A549 (cell line): ENCODE results near the gene NKAIN2. TPM values are rescaled to one million over a fixed set of nuclear protein-coding genes. Genes with fewer than 3 reads are reported as not detected.
A peak's percentile ranks its signal among the peaks of the same experiment; 100 is the strongest.
"Not testable (repeated sequence)": the region's sequence is repeated elsewhere in the genome, so short reads cannot be mapped to it uniquely, and the experiment has no call there.

Source experiments
- ATAC-seq, 2 experiments: fragments of 200-7000 bp in 1 of 2; fragments of >200 bp in 1 of 2; cut with Nextera tagmentation in 1 of 2; cut with Tn5 transposase in 1 of 2; 3 replicates each; pipeline versions ENCODE4 v1.8.0 to v1.9.1; 2018 to 2020; ENCODE audit warnings: mild to moderate bottlenecking in 1 of 2, moderate library complexity in 1 of 2
- CTCF ChIA-PET: fragments of 300-600 bp; sonication (Branson Sonifier 250); formaldehyde crosslinking; extraction: SDS; loops from one replicate; lab custom pipeline; 2021; ENCODE audit warnings: antibody characterized with exemption, inconsistent platforms; lab: Yijun Ruan, JAX
- POLR2A ChIA-PET: fragments of 350-600 bp; formaldehyde crosslinking; extraction: SDS; loops from one replicate; lab custom pipeline; 2021; ENCODE audit warnings: antibody characterized with exemption, inconsistent platforms; lab: Yijun Ruan, JAX
- DNase-seq, 2 experiments: peaks; one replicate each; pipeline versions ENCODE4 v3.0.0 to v3.0.0-alpha.2; 2011 to 2016; ENCODE audit warnings: low read depth in 1 of 2, low spot score in 1 of 2
- FAIRE-seq: peaks from 2 replicates; lab custom pipeline; 2011; peaks lifted over from hg19 to GRCh38; lab: Jason Lieb, UNC
- H3K27ac ChIP-seq, 2 experiments: fragments of >200 bp; sonication (Bioruptor Twin); formaldehyde crosslinking; 3 replicates each; pipeline ENCODE4 v1.5.1; 2016 to 2017
- H3K4me1 ChIP-seq: fragments of >200 bp; sonication (Bioruptor Twin); formaldehyde crosslinking; 3 replicates; pipeline ENCODE4 v1.6.1; 2016
- H3K4me2 ChIP-seq: fragments of >200 bp; sonication (Bioruptor Twin); formaldehyde crosslinking; 3 replicates; pipeline ENCODE4 v1.6.1; 2016
- H3K4me3 ChIP-seq: fragments of >200 bp; sonication (Bioruptor Twin); formaldehyde crosslinking; 3 replicates; pipeline ENCODE4 v1.5.1; 2016
- H3K9me3 ChIP-seq: fragments of >200 bp; sonication (Bioruptor Twin); formaldehyde crosslinking; 3 replicates; pipeline ENCODE4 v1.6.1; 2016
- CHD4 ChIP-seq: fragments of 200-600 bp; sonication (generic); IDR thresholded peaks from 2 replicates; pipeline ENCODE4 v1.6.1; 2016; ENCODE audit warnings: antibody characterized with exemption, mild to moderate bottlenecking, borderline replicate concordance
- CTCF ChIP-seq: fragments of >200 bp; sonication (Bioruptor Twin); formaldehyde crosslinking; IDR thresholded peaks from 3 replicates; pipeline ENCODE4 v1.5.1; 2016
- FOSB ChIP-seq: fragments of 250-450 bp; sonication (Bioruptor Pico); IDR thresholded peaks from 2 replicates; pipeline ENCODE4 v1.5.0; 2020; ENCODE audit warnings: mild to moderate bottlenecking, moderate library complexity
- GATA3 ChIP-seq: IDR thresholded peaks from 2 replicates; pipeline ENCODE4 v1.6.1; 2012; ENCODE audit warnings: borderline replicate concordance
- HEYL ChIP-seq: fragments of 250-450 bp; sonication (Bioruptor Pico); IDR thresholded peaks from 2 replicates; pipeline ENCODE4 v1.8.0; 2021; ENCODE audit warnings: mild to moderate bottlenecking, moderate library complexity
- HMGXB4 ChIP-seq: fragments of 250-450 bp; sonication (Bioruptor Pico); IDR thresholded peaks from 2 replicates; pipeline ENCODE4 v1.5.0; 2021; ENCODE audit warnings: mild to moderate bottlenecking, moderate library complexity, borderline replicate concordance
- HOXA7 ChIP-seq: fragments of 250-450 bp; sonication (Bioruptor Pico); IDR thresholded peaks from 2 replicates; pipeline ENCODE4 v1.5.0; 2020; ENCODE audit warnings: mild to moderate bottlenecking, moderate library complexity
- HOXB13 ChIP-seq: fragments of 250-450 bp; sonication (Bioruptor Pico); IDR thresholded peaks from 2 replicates; pipeline ENCODE4 v1.5.0; 2020; ENCODE audit warnings: low read depth, mild to moderate bottlenecking, moderate library complexity
- HOXB5 ChIP-seq: fragments of 250-450 bp; sonication (Bioruptor Pico); IDR thresholded peaks from 2 replicates; pipeline ENCODE4 v1.5.0; 2020; ENCODE audit warnings: mild to moderate bottlenecking, moderate library complexity
- JUNB ChIP-seq: fragments of >200 bp; sonication (Bioruptor Twin); formaldehyde crosslinking; IDR thresholded peaks from 2 replicates; pipeline ENCODE4 v1.6.1; 2016
- MYC ChIP-seq: IDR thresholded peaks from 2 replicates; pipeline ENCODE4 v1.6.1; 2012; ENCODE audit warnings: mild to moderate bottlenecking, inconsistent platforms, low read length, improper control_type of control experiment, borderline replicate concordance
- NFE2L2 ChIP-seq: fragments of 150-350 bp; conservative IDR thresholded peaks from 2 replicates; pipeline ENCODE4 v1.6.1; 2014; ENCODE audit warnings: low read length
- POLR2A ChIP-seq: IDR thresholded peaks from 2 replicates; pipeline ENCODE4 v1.6.1; 2012; ENCODE audit warnings: mild to moderate bottlenecking, low read length
- POLR2AphosphoS2 ChIP-seq: conservative IDR thresholded peaks from 2 replicates; pipeline ENCODE4 v1.6.1; 2012; ENCODE audit warnings: low read length, improper control_type of control experiment, inconsistent platforms
- RARB ChIP-seq: fragments of 250-450 bp; sonication (Bioruptor Pico); IDR thresholded peaks from 2 replicates; pipeline ENCODE4 v1.8.0; 2021; ENCODE audit warnings: mild to moderate bottlenecking, moderate library complexity
- RCOR1 ChIP-seq: fragments of 150-350 bp; IDR thresholded peaks from 2 replicates; pipeline ENCODE4 v1.6.1; 2014; ENCODE audit warnings: antibody characterized with exemption, low read length, low read depth
- REST ChIP-seq: fragments of 200-600 bp; sonication (generic); IDR thresholded peaks from 2 replicates; pipeline ENCODE4 v1.6.1; 2016; ENCODE audit warnings: antibody characterized with exemption, mild to moderate bottlenecking, moderate library complexity
- RFX5 ChIP-seq: fragments of 450-650 bp; IDR thresholded peaks from 2 replicates; pipeline ENCODE4 v1.7.1; 2014; ENCODE audit warnings: antibody characterized with exemption, mild to moderate bottlenecking, moderate library complexity
- SREBF2 ChIP-seq: fragments of 450-650 bp; IDR thresholded peaks from 2 replicates; pipeline ENCODE4 v1.6.1; 2014; ENCODE audit warnings: mild to moderate bottlenecking, moderate library complexity
- USF2 ChIP-seq: fragments of 450-650 bp; IDR thresholded peaks from 2 replicates; pipeline ENCODE4 v1.6.1; 2014; ENCODE audit warnings: antibody characterized with exemption
- ZFP36 ChIP-seq: fragments of 450-650 bp; IDR thresholded peaks from 2 replicates; pipeline ENCODE4 v1.6.1; 2014; ENCODE audit warnings: borderline replicate concordance; ENCODE audit not compliant: partially characterized antibody
- ZSCAN20 ChIP-seq: fragments of 250-450 bp; sonication (Bioruptor Pico); IDR thresholded peaks from 2 replicates; pipeline ENCODE4 v1.8.0; 2022; ENCODE audit warnings: mild to moderate bottlenecking, moderate library complexity
- WGBS: methylation state at CpG from one replicate; pipeline ENCODE4 v1.1.6; 2017; ENCODE audit errors: missing lambda C conversion rate; 5-methylcytosine and 5-hydroxymethylcytosine counted together
- polyA plus RNA-seq, 4 experiments: library from polyadenylated mRNA; depleted of rRNA in 3 of 4; stranded (reverse); fragments of >200 nt; fragmentation: RNase III in 1 of 4; extraction: RNeasy Plus Mini Kit Qiagen cat#74134 plus additional on column Dnase treatment in 1 of 4; gene quantifications; 2 replicates in 3 of 4; 3 replicates in 1 of 4; pipeline ENCODE4 v1.2.3, GENCODE V29; 2011 to 2017

The NKAIN2 gene
- polyA plus RNA-seq, 2 of the 4 experiments (the other 2 are of a cell fraction), result not detected

- 8% methylated on average over 3 of the region's 3 CpGs for WGBS
- FAIRE-seq, result no peak
- H3K4me1 ChIP-seq, result no peaks in the 10 kb centered on the region
- no peak for DNase-seq
- H3K4me3 ChIP-seq, result no peak overlapping the region
- CTCF ChIA-PET, result no interaction called here
- H3K4me2 ChIP-seq, result no peak overlapping the region
- ATAC-seq, result no peak
- no peak for TF ChIP-seq FOSB (CRISPR knock-in tag)
- TF ChIP-seq GATA3, result no peak
- TF ChIP-seq HMGXB4 (CRISPR knock-in tag), result no peak
- TF ChIP-seq SREBF2, result no peak
- TF ChIP-seq POLR2A, result no peak
- TF ChIP-seq ZSCAN20 (CRISPR knock-in tag), result no peak
- TF ChIP-seq RFX5, result no peak
- no peak for TF ChIP-seq RCOR1
- TF ChIP-seq REST, result no peak
- TF ChIP-seq MYC, result no peak
- TF ChIP-seq NFE2L2, result no peak
- TF ChIP-seq JUNB, result no peak
- no peak for TF ChIP-seq POLR2AphosphoS2
- TF ChIP-seq CTCF, result no peak
- no peak for TF ChIP-seq CHD4
- POLR2A ChIA-PET, result no interaction called here
- H3K27ac ChIP-seq, result no peak overlapping the region
- no peaks in the 10 kb centered on the region for H3K9me3 ChIP-seq
Observed at GRCh38 chr6:124463271-124463670, 659.6 kb downstream of the NKAIN2 start.

- 0% methylated on average over 2 of the region's 2 CpGs for WGBS
- H3K4me2 ChIP-seq, POLR2A ChIA-PET, H3K4me3 ChIP-seq, H3K9me3 ChIP-seq, H3K4me1 ChIP-seq, ATAC-seq, DNase-seq: not testable (repeated sequence)
- 0 out of 2 replicates have a peak, but pooled peaks have one; percentile 30 for TF ChIP-seq USF2
- TF ChIP-seq, all 56 proteins: peak for 1; not testable (repeated sequence) for 55
- CTCF ChIA-PET, FAIRE-seq, H3K27ac ChIP-seq: not testable (repeated sequence)
Observed at GRCh38 chr6:124464600-124464999, 660.9 kb downstream of the NKAIN2 start.

GRCh38 chr6:124466949-124467348 is 663.3 kb downstream of the NKAIN2 start:
- H3K4me2 ChIP-seq, result no peak overlapping the region
- no peak overlapping the region for H3K27ac ChIP-seq
- DNase-seq, result no peak
- FAIRE-seq, result no peak
- ATAC-seq, result no peak
- WGBS, result 24% methylated on average over 2 of the region's 2 CpGs
- no peak overlapping the region for H3K4me3 ChIP-seq
- H3K4me1 ChIP-seq, result no peaks in the 10 kb centered on the region
- POLR2A ChIA-PET, result no interaction called here
- TF ChIP-seq ZFP36 (no peak), HOXB13 (CRISPR knock-in tag) (no peak), SREBF2 (no peak), RFX5 (no peak), HOXA7 (no peak), HEYL (CRISPR knock-in tag) (no peak), HOXB5 (CRISPR knock-in tag) (no peak), RARB (CRISPR knock-in tag) (no peak)
- CTCF ChIA-PET, result no interaction called here
- no peaks in the 10 kb centered on the region for H3K9me3 ChIP-seq
